Upper lobe of left lung (tissue), 6 donors: ENCODE measurements around the gene PCYT1A. TPM values are rescaled to one million over a fixed set of nuclear protein-coding genes. Genes with fewer than 3 reads are reported as not detected.
"Not testable (repeated sequence)": the region's sequence is repeated elsewhere in the genome, so short reads cannot be mapped to it uniquely, and the experiment has no call there.

ENCODE experiments used
- ATAC-seq, 2 donors: fragments of 200-7000 bp; cut with Tn5 transposase; one replicate each; pipeline ENCODE4 v1.9.1; 2022; ENCODE audit warnings: mild to moderate bottlenecking in 2 of 2, moderate library complexity in 2 of 2; ENCODE audit not compliant: low FRiP score in 2 of 2
- DNase-seq, 2 donors: peaks; one replicate each; pipeline ENCODE4 v3.0.0-alpha.2; 2019 to 2020
- H3K27ac ChIP-seq, 4 donors: fragments of 200-600 bp; sonication (generic); one replicate each; pipeline ENCODE4 v1.5.1; 2016 to 2019
- H3K27me3 ChIP-seq, 4 donors: fragments of 200-600 bp; sonication (generic); one replicate each; pipeline ENCODE4 v1.5.1; 2017 to 2019
- H3K36me3 ChIP-seq, 4 donors: fragments of 200-600 bp; sonication (generic); one replicate each; pipeline ENCODE4 v1.5.1; 2016 to 2019
- H3K4me1 ChIP-seq, 4 donors: fragments of 200-600 bp; sonication (generic); one replicate each; pipeline ENCODE4 v1.5.1; 2018 to 2019
- H3K4me3 ChIP-seq, 4 donors: fragments of 200-600 bp; sonication (generic); one replicate each; pipeline ENCODE4 v1.5.1; 2017 to 2019; ENCODE audit warnings: mild to moderate bottlenecking in 2 of 4, moderate library complexity in 1 of 4
- H3K9me3 ChIP-seq, 4 donors: fragments of 200-600 bp; sonication (generic); one replicate each; pipeline ENCODE4 v1.5.1; 2018 to 2019
- EP300 ChIP-seq, 4 donors: sonication (generic); formaldehyde crosslinking; IDR thresholded peaks; one replicate each; pipeline ENCODE4 v1.5.1; 2017; ENCODE audit warnings: antibody characterized with exemption in 4 of 4, control low read depth in 2 of 4
- POLR2A ChIP-seq, 4 donors: fragments of 450-650 bp; IDR thresholded peaks; one replicate each; pipeline ENCODE4 v1.5.1; 2016 to 2017; ENCODE audit warnings: antibody characterized with exemption in 4 of 4, mild to moderate bottlenecking in 2 of 4
- POLR2AphosphoS5 ChIP-seq, 2 donors: sonication (generic); formaldehyde crosslinking; IDR thresholded peaks; one replicate each; pipeline ENCODE4 v1.5.1; 2017; ENCODE audit warnings: antibody characterized with exemption in 2 of 2
- WGBS, 2 donors: methylation state at CpG; one replicate each; pipeline ENCODE4 v1.1.5; 2017 to 2018; 5-methylcytosine and 5-hydroxymethylcytosine counted together
- total RNA-seq, 6 donors: library from RNA; depleted of rRNA in 4 of 6; stranded (reverse); fragments of >200 nt in 4 of 6; gene quantifications; one replicate each; pipeline versions ENCODE4 v1.1.0 to v1.2.1, GENCODE V29; 2016 to 2021
- TF ChIP-seq, protein P1 (sequence below), 6 experiments: fragments of 450-650 bp in 4 of 6; fragments of 200-600 bp in 2 of 6; sonication (generic) in 2 of 6; IDR thresholded peaks; one replicate each; pipeline ENCODE4 v1.5.1; 2016 to 2019; ENCODE audit warnings: antibody characterized with exemption in 6 of 6
- donor health status: DM: no; HTN: no; CAD: no; lungs with moderate emphysema.
- donor health status: DM: no; HTN: yes; CAD: no; lungs with severe emphysema.

Gene PCYT1A
- total RNA-seq, 6 donors from 2014 or later: 51.6 to 75.2 (median 68.5) TPM

DNA sequence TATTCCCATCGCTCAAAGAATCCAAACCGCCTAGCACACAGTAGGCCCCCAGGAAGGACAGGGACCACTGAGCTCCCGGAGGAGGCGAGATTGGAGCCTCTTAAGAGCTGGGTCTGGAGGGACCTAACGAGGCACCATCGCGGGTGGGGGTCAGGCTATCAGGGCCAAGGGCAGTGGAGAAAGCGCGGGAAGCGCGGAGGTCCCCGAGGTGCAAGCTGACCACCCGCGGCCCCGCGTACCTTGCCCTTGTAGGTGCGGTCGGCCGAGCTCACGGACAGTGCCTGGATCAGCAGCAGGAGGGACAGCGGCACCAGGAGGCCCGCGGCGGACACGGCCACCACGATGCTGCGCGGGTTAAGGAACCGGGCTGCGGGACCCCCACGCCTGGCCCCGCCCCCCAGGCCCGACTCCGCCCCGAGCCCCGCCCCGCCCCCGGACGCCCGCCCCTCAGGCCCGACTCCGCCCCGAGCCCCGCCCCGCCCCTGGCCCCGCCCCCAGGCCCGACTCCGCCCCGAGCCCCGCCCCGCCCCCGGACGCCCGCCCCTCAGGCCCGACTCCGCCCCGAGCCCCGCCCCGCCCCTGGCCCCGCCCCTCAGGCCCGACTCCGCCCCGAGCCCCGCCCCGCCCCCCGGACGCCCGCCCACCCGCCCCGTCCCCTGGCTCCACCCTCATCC is 80.2 kb downstream of the PCYT1A start:
- TF ChIP-seq EP300 (IDR thresholded peaks at IDR 0.05) (no peak), POLR2AphosphoS5 (IDR thresholded peaks at IDR 0.05) (no peak), POLR2A (IDR thresholded peaks at IDR 0.05) (no peak)
- TF ChIP-seq, protein P1, sequence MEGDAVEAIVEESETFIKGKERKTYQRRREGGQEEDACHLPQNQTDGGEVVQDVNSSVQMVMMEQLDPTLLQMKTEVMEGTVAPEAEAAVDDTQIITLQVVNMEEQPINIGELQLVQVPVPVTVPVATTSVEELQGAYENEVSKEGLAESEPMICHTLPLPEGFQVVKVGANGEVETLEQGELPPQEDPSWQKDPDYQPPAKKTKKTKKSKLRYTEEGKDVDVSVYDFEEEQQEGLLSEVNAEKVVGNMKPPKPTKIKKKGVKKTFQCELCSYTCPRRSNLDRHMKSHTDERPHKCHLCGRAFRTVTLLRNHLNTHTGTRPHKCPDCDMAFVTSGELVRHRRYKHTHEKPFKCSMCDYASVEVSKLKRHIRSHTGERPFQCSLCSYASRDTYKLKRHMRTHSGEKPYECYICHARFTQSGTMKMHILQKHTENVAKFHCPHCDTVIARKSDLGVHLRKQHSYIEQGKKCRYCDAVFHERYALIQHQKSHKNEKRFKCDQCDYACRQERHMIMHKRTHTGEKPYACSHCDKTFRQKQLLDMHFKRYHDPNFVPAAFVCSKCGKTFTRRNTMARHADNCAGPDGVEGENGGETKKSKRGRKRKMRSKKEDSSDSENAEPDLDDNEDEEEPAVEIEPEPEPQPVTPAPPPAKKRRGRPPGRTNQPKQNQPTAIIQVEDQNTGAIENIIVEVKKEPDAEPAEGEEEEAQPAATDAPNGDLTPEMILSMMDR (IDR thresholded peaks at IDR 0.05): no peak
- peak in 1 of 2 donors; percentile 88 for DNase-seq
- 25 to 42% methylated on average over 7 to 25 of the region's 70 CpGs for WGBS, 2 donors
- H3K27ac ChIP-seq: peak overlapping the region in 1 of 4 donors; percentile 2
- no peaks in the 10 kb centered on the region for H3K9me3 ChIP-seq
- H3K27me3 ChIP-seq: no peaks in the 10 kb centered on the region
- no peaks in the 10 kb centered on the region for H3K36me3 ChIP-seq
- peak overlapping the region in 3 of 4 donors; percentile 37 to 53 (median 50) for H3K4me3 ChIP-seq
- peaks cover 4 to 10% (median 7%) of the 10 kb centered on the region in 4 donors for H3K4me1 ChIP-seq
- ATAC-seq: no peak

DNA sequence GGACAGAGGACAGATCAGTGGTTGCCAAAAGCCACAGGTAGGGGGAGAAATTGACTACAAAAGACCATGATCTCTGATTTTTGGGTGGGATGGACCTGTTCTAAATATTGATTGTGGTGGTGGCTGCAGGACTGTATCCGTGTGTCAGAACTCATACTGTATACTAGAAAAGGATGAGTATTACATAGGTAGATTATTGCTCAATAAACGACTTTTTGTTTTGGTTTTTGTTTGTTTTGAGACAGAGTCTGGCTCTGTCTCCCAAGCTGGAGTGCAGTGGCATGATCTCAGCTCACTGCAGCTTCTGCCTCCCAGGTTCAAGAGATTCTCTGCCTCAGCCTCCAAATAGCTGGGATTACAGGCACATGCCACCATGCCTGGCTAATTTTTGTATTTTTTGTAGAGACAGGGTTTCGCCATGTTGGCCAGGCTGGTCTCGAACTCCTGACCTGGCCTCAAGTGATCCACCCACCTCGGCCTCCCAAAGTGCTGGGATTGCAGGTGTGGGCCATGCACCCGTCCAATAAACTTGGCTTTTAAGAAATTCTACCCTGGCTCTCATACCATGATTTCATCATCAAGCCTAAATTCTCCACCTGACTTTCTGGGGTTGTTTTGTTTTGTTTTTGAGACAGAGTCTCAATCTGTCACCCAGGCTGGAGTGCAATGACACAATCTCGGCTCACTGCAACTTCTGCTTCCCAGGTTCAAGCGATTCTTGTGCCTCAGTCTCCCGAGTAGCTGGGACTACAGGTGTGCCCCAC is 81.9 kb downstream of the PCYT1A start:
- 85% methylated on average over 9 of the region's 9 CpGs for WGBS, 2 donors
- H3K4me1 ChIP-seq: peaks cover 4 to 11% (median 7%) of the 10 kb centered on the region in 4 donors
- ATAC-seq, DNase-seq, H3K36me3 ChIP-seq, H3K9me3 ChIP-seq, H3K4me3 ChIP-seq, H3K27ac ChIP-seq, H3K27me3 ChIP-seq: not testable (repeated sequence)

DNA sequence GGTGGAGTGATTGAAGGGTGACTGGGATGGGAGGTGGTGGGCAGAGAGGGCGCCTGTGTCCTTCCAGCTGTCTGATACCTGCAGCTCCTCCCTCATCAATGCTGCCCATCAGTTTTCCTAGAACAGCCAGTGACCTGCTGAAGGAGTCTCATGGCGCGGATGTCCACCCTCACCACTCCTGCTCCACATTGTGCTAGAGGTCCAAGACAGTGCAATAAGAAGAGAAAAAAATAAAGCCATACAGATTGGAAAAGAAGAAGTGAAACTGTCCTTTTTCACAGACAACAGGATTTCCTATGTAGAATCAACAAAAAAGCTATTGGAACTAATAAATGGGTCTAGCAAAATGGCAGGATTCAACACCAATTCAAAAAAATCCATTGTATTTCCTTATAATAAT is 83.7 kb downstream of the PCYT1A start:
- Histone ChIP-seq H3K4me3 (no peak overlapping the region), H3K27me3 (no peaks in the 10 kb centered on the region), H3K4me1 (peaks cover 4 to 11% (median 7%) of the 10 kb centered on the region in 4 donors), H3K27ac (no peak overlapping the region), H3K9me3 (no peaks in the 10 kb centered on the region), H3K36me3 (no peaks in the 10 kb centered on the region)
- ATAC-seq: no peak
- TF ChIP-seq POLR2A (IDR thresholded peaks at IDR 0.05) (no peak), EP300 (IDR thresholded peaks at IDR 0.05) (no peak), POLR2AphosphoS5 (IDR thresholded peaks at IDR 0.05) (no peak)
- TF ChIP-seq, protein P1 (IDR thresholded peaks at IDR 0.05): no peak
- 70 to 79% methylated on average over 3 of the region's 3 CpGs for WGBS, 2 donors
- no peak for DNase-seq

DNA sequence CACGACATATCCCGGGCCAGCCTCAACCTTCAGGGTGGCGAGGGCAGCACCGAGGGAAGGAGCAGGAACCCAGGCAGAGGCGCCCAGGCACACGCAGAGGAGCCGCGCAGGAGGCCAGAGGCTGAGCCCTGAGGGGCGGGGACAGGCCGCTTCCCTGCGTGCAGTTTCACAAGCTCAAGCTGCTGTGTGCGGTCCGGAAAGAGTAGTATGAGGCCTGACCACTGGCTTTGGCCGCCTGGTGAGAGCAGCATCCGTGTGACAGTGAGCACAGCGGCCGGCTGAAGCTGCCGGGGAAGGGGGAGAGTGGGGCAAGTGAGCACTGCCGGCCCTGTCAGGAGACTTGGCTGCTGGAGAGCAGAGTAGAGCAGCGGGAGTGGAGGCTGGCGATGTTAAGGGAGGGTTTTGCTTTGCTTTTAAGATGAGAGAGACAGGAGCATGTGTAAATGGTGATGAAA is 85.0 kb downstream of the PCYT1A start:
- peaks cover 0 to 5% (median 5%) of the 10 kb centered on the region in 4 donors for H3K4me1 ChIP-seq
- no peak overlapping the region for H3K27ac ChIP-seq
- peak; percentile 63 to 86 for DNase-seq
- H3K4me3 ChIP-seq: no peak overlapping the region
- H3K27me3 ChIP-seq: no peaks in the 10 kb centered on the region
- peak; percentile 59 to 87 for ATAC-seq
- no peaks in the 10 kb centered on the region for H3K36me3 ChIP-seq
- H3K9me3 ChIP-seq: no peaks in the 10 kb centered on the region
- WGBS, 2 donors: 47 to 71% methylated on average over 17 to 21 of the region's 21 CpGs
- TF ChIP-seq POLR2AphosphoS5 (IDR thresholded peaks at IDR 0.05) (no peak), EP300 (IDR thresholded peaks at IDR 0.05) (no peak), POLR2A (IDR thresholded peaks at IDR 0.05) (peak in 1 of 4 donors; percentile 15)
- TF ChIP-seq, protein P1 (IDR thresholded peaks at IDR 0.05): no peak
